ENCODE data around the gene SETD3. TPM values are rescaled to one million over a fixed set of nuclear protein-coding genes. Genes with fewer than 3 reads are reported as not detected.

The SETD3 gene
- total RNA-seq, 1 donor from 2014 or later = 62.8 TPM

DNA sequence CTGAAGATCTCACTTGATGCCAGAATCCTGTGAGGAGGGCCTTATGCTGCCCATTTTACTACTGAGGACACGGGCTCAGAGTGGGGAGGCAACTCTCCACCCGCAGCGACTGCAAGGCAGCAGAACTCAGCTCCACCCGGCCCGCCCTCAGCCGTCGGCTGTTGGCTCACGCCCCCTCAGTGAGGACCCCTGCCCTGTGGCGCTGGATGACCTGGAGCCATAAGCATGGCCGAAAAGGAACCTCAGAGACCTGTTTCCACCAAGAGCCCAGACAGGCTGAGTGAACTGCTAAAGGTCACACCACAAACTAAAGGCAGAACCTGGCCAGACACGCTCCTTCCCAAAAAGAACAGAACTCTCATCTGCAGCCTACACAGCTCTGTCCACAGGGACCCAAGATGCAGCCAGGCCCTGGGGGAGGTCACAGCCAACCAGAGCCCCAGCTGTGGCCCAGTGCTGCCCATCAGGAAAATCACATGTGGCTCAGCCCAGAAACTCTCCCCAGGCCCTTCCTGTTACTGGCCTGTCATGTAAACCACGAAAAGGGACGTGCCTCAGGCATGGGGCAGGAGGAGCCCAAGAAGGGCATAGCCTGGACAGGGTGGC lies 33.4 kb upstream of the SETD3 start:
- Mint-ChIP-seq H3K4me3 (ENCODE audit: unreplicated experiment) (no peak overlapping the region), H3K27me3 (ENCODE audit: low read depth, unreplicated experiment) (no peaks in the 10 kb centered on the region), H3K36me3 (ENCODE audit: low read depth, unreplicated experiment) (peaks cover 6% of the 10 kb centered on the region), H3K27ac (ENCODE audit: unreplicated experiment) (no peak overlapping the region), H3K4me1 (ENCODE audit: low read depth, unreplicated experiment) (no peaks in the 10 kb centered on the region), H3K9me3 (ENCODE audit: unreplicated experiment) (no peaks in the 10 kb centered on the region)
- TF ChIP-seq EZH2 (IDR thresholded peaks at IDR 0.05; ENCODE audit: insufficient read depth, low read length) = no peak
- TF ChIP-seq, protein P1, sequence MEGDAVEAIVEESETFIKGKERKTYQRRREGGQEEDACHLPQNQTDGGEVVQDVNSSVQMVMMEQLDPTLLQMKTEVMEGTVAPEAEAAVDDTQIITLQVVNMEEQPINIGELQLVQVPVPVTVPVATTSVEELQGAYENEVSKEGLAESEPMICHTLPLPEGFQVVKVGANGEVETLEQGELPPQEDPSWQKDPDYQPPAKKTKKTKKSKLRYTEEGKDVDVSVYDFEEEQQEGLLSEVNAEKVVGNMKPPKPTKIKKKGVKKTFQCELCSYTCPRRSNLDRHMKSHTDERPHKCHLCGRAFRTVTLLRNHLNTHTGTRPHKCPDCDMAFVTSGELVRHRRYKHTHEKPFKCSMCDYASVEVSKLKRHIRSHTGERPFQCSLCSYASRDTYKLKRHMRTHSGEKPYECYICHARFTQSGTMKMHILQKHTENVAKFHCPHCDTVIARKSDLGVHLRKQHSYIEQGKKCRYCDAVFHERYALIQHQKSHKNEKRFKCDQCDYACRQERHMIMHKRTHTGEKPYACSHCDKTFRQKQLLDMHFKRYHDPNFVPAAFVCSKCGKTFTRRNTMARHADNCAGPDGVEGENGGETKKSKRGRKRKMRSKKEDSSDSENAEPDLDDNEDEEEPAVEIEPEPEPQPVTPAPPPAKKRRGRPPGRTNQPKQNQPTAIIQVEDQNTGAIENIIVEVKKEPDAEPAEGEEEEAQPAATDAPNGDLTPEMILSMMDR (IDR thresholded peaks at IDR 0.05; ENCODE audit: insufficient read depth, low read depth, low read length) = no peak
- Histone ChIP-seq H4K20me1 (ENCODE audit: insufficient read depth, low read length) (peaks cover 33% of the 10 kb centered on the region), H3K4me1 (ENCODE audit: insufficient read depth, low read length) (peaks cover 13% of the 10 kb centered on the region), H3K4me2 (ENCODE audit: low read length) (no peak overlapping the region), H3K4me3 (ENCODE audit: insufficient read depth, low read depth, low read length) (no peak overlapping the region), H3K9ac (ENCODE audit: low read length) (no peak overlapping the region), H2AFZ (ENCODE audit: low read depth, low read length) (no peak overlapping the region), H3K36me3 (ENCODE audit: insufficient read depth, low read length) (no peaks in the 10 kb centered on the region), H3K79me2 (ENCODE audit: insufficient read depth, low read length) (peaks cover 12% of the 10 kb centered on the region), H3K27ac (ENCODE audit: low read depth, low read length) (no peak overlapping the region), H3K9me3 (ENCODE audit: insufficient read depth, low read depth, low read length) (no peaks in the 10 kb centered on the region), H3K27me3 (ENCODE audit: insufficient read depth, low read length) (no peaks in the 10 kb centered on the region)
- FAIRE-seq = no peak
- no peak for DNase-seq (ENCODE audit: low read depth)

DNA sequence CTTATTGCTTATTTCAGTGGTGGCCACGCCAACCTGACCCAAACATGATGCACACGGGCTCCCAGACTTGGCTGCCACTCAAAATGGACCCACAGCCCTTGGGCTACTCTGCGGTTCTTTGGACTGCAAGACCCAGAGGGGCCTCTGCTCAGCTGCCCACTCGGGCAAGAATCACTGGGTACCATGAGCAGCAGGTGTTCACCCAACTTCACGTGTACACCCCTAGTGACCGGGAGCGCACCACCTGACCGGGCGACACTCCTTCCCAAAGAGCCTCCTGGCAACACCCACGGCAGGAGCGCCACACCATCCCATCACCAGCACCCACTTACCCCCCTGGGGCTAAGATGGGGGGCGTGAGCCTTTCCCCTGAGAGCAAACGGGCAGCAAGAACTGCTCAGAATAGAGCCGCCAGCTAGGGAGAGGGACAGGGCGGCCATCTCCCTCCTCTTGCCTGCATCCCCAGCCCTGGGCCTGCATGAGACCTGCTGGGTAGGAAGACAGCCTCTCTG lies 32.6 kb upstream of the SETD3 start:
- H3K27me3 Mint-ChIP-seq (ENCODE audit: low read depth, unreplicated experiment) = no peaks in the 10 kb centered on the region
- no peak for DNase-seq (ENCODE audit: low read depth)
- peaks cover 3% of the 10 kb centered on the region for H3K36me3 ChIP-seq (ENCODE audit: insufficient read depth, low read length)

More for the DNA sequence above, 32.6 kb upstream of the SETD3 start:
- H4K20me1 ChIP-seq (ENCODE audit: insufficient read depth, low read length) = peaks cover 37% of the 10 kb centered on the region
- no peak overlapping the region for H2AFZ ChIP-seq (ENCODE audit: low read depth, low read length)
- H3K4me2 ChIP-seq (ENCODE audit: low read length) = no peak overlapping the region
- Mint-ChIP-seq H3K36me3 (ENCODE audit: low read depth, unreplicated experiment) (peaks cover 9% of the 10 kb centered on the region), H3K9me3 (ENCODE audit: unreplicated experiment) (no peaks in the 10 kb centered on the region), H3K4me1 (ENCODE audit: low read depth, unreplicated experiment) (no peaks in the 10 kb centered on the region), H3K27ac (ENCODE audit: unreplicated experiment) (no peak overlapping the region), H3K4me3 (ENCODE audit: unreplicated experiment) (no peak overlapping the region)
- H3K4me3 ChIP-seq (ENCODE audit: insufficient read depth, low read depth, low read length) = no peak overlapping the region
- H3K27ac ChIP-seq (ENCODE audit: low read depth, low read length) = no peak overlapping the region
- FAIRE-seq = no peak
- H3K27me3 ChIP-seq (ENCODE audit: insufficient read depth, low read length) = no peaks in the 10 kb centered on the region
- no peak overlapping the region for H3K9ac ChIP-seq (ENCODE audit: low read length)
- peaks cover 13% of the 10 kb centered on the region for H3K4me1 ChIP-seq (ENCODE audit: insufficient read depth, low read length)
- peaks cover 9% of the 10 kb centered on the region for H3K79me2 ChIP-seq (ENCODE audit: insufficient read depth, low read length)
- no peaks in the 10 kb centered on the region for H3K9me3 ChIP-seq (ENCODE audit: insufficient read depth, low read depth, low read length)
- no peak for TF ChIP-seq EZH2 (IDR thresholded peaks at IDR 0.05; ENCODE audit: insufficient read depth, low read length)
- TF ChIP-seq, protein P1 (IDR thresholded peaks at IDR 0.05; ENCODE audit: insufficient read depth, low read depth, low read length) = no peak
